A172 (cell line): ENCODE measurements around the gene RBBP8. TPM values are rescaled to one million over a fixed set of nuclear protein-coding genes. Genes with fewer than 3 reads are reported as not detected.
"Not testable (repeated sequence)": the region's sequence is repeated elsewhere in the genome, so short reads cannot be mapped to it uniquely, and the experiment has no call there.

Source experiments
- DNase-seq: peaks from one replicate; pipeline ENCODE4 v3.0.0-alpha.2; 2015; ENCODE audit warnings: low spot score
- total RNA-seq: library from RNA; depleted of rRNA; stranded (reverse); fragments of >200 nt; shearing (Covaris generic); gene quantifications from 2 replicates; pipeline ENCODE4 v1.2.3, GENCODE V29; 2014; rRNA removed

RBBP8 gene
- 63.4 and 95.1 TPM in 2 replicates for total RNA-seq

GRCh38 chr18:22933206-22933965 lies at the start of gene RBBP8:
Gene RBBP8 (plus strand): TSS chr18:22933328. CDS start chr18:22936852, 3,524 bp downstream.
- DNase-seq: peak; percentile 65

GRCh38 chr18:22883827-22884226 lies 49.3 kb upstream of the RBBP8 start:
- no peak for DNase-seq

- not testable (repeated sequence) for DNase-seq
Observed at GRCh38 chr18:22885694-22886093, 47.4 kb upstream of the RBBP8 start.

- DNase-seq: no peak
Observed at GRCh38 chr18:22899421-22899820, 33.7 kb upstream of the RBBP8 start.

GRCh38 chr18:22900558-22901238 lies 32.4 kb upstream of the RBBP8 start:
- no peak for DNase-seq

- DNase-seq: no peak
Observed at GRCh38 chr18:22902093-22902492, 31.0 kb upstream of the RBBP8 start.

GRCh38 chr18:22903248-22903647 lies 29.9 kb upstream of the RBBP8 start:
- not testable (repeated sequence) for DNase-seq

- DNase-seq: no peak
Observed at GRCh38 chr18:22912149-22912548, 21.0 kb upstream of the RBBP8 start.

- peak; percentile 2 for DNase-seq
Observed at GRCh38 chr18:22912835-22913234, 20.3 kb upstream of the RBBP8 start.

- no peak for DNase-seq
Observed at GRCh38 chr18:22913861-22914260, 19.3 kb upstream of the RBBP8 start.

GRCh38 chr18:22914633-22915032 lies 18.5 kb upstream of the RBBP8 start:
- DNase-seq: no peak

GRCh38 chr18:22915337-22915736 lies 17.8 kb upstream of the RBBP8 start:
- no peak for DNase-seq

- DNase-seq: no peak
Observed at GRCh38 chr18:22921772-22922171, 11.4 kb upstream of the RBBP8 start.

GRCh38 chr18:22924589-22924988 lies 8.5 kb upstream of the RBBP8 start:
- no peak for DNase-seq

- DNase-seq: no peak
Observed at GRCh38 chr18:22926454-22926853, 6.7 kb upstream of the RBBP8 start.

- DNase-seq: no peak
Observed at GRCh38 chr18:22928339-22928738, 4.8 kb upstream of the RBBP8 start.

- DNase-seq: peak; percentile 79
Observed at GRCh38 chr18:22930089-22930713, 2.9 kb upstream of the RBBP8 start.

GRCh38 chr18:22932885-22933205 lies 283 bp upstream of the RBBP8 start:
- DNase-seq: no peak

- DNase-seq: no peak
Observed at GRCh38 chr18:22933966-22934423, 867 bp downstream of the RBBP8 start.

GRCh38 chr18:22934789-22935188 lies 1.7 kb downstream of the RBBP8 start:
- DNase-seq: no peak

GRCh38 chr18:22935431-22935830 lies 2.3 kb downstream of the RBBP8 start:
- DNase-seq: no peak

- DNase-seq: no peak
Observed at GRCh38 chr18:22936515-22936914, 3.4 kb downstream of the RBBP8 start.

GRCh38 chr18:22939649-22940048 lies 6.5 kb downstream of the RBBP8 start:
- DNase-seq: no peak
